CD4-positive, alpha-beta T cell (primary cell): Measurements from ENCODE around the gene MEGF9. TPM values are rescaled to one million over a fixed set of nuclear protein-coding genes. Genes with fewer than 3 reads are reported as not detected.

Experiments used
- ATAC-seq: fragments of 200-7000 bp; cut with Tn5 transposase; one replicate; pipeline ENCODE4 v1.10.0; 2022; ENCODE audit warnings: mild to moderate bottlenecking; ENCODE audit not compliant: poor library complexity
- CTCF ChIA-PET: fragments of 350-600 bp; sonication (Branson Sonifier 250); formaldehyde crosslinking; loops from one replicate; lab custom pipeline; 2021; ENCODE audit warnings: antibody characterized with exemption, inconsistent platforms; lab: Charles Lee
- POLR2A ChIA-PET: fragments of 350-600 bp; sonication (Branson Sonifier 250); formaldehyde crosslinking; loops from one replicate; lab custom pipeline; 2021; ENCODE audit warnings: antibody characterized with exemption, inconsistent platforms; lab: Charles Lee
- DNase-seq, 14 experiments: peaks; one replicate each; pipeline ENCODE4 v3.0.0-alpha.2; 2013 to 2020; ENCODE audit warnings: mixed read lengths in 2 of 14
- H3K27ac ChIP-seq, 2 donors: one replicate each; pipeline versions ENCODE4 v1.5.1 to v1.7.0; 2013; ENCODE audit warnings: low read length in 2 of 2, low read depth in 1 of 2, mild to moderate bottlenecking in 1 of 2
- H3K27me3 ChIP-seq, 2 experiments: 1 replicate in 1 of 2; 2 replicates in 1 of 2; pipeline versions ENCODE4 v1.6.1 to v1.7.0; 2013; ENCODE audit warnings: low read length in 2 of 2, control low read depth in 1 of 2, mild to moderate bottlenecking in 1 of 2, moderate library complexity in 1 of 2; ENCODE audit not compliant: insufficient read depth in 2 of 2, control insufficient read depth in 1 of 2
- H3K36me3 ChIP-seq: one replicate; pipeline ENCODE4 v1.6.1; 2013; ENCODE audit warnings: low read length, control low read depth; ENCODE audit not compliant: insufficient read depth
- H3K4me1 ChIP-seq: one replicate; pipeline ENCODE4 v1.6.1; 2013; ENCODE audit warnings: low read length, control low read depth; ENCODE audit not compliant: insufficient read depth
- H3K4me3 ChIP-seq: one replicate; pipeline ENCODE4 v1.5.1; 2013; ENCODE audit warnings: mild to moderate bottlenecking, low read length, moderate library complexity
- H3K9me3 ChIP-seq, 2 experiments: 1 replicate in 1 of 2; 2 replicates in 1 of 2; pipeline versions ENCODE4 v1.6.1 to v1.7.0; 2013; ENCODE audit warnings: low read length in 2 of 2, mild to moderate bottlenecking in 2 of 2, control low read depth in 1 of 2, moderate library complexity in 1 of 2; ENCODE audit not compliant: control insufficient read depth in 1 of 2, insufficient read depth in 1 of 2
- H3K27ac Mint-ChIP-seq: one replicate; pipeline ENCODE4 v1.8.0; 2020; ENCODE audit warnings: mixed read lengths
- H3K27me3 Mint-ChIP-seq: one replicate; pipeline ENCODE4 v1.8.0; 2021; ENCODE audit warnings: mixed read lengths
- H3K36me3 Mint-ChIP-seq: one replicate; pipeline ENCODE4 v1.8.0; 2021; ENCODE audit warnings: low read depth, mixed read lengths
- H3K4me1 Mint-ChIP-seq: one replicate; pipeline ENCODE4 v1.8.0; 2021; ENCODE audit warnings: low read depth, mixed read lengths
- H3K4me3 Mint-ChIP-seq: one replicate; pipeline ENCODE4 v1.8.0; 2020; ENCODE audit warnings: mild to moderate bottlenecking, mixed read lengths
- H3K9me3 Mint-ChIP-seq: one replicate; pipeline ENCODE4 v1.8.0; 2020; ENCODE audit warnings: mixed read lengths
- CTCF ChIP-seq: fragments of 200-600 bp; IDR thresholded peaks from one replicate; pipeline ENCODE4 v1.8.0; 2022; ENCODE audit warnings: antibody characterized with exemption, mild to moderate bottlenecking
- intact Hi-C, 2 experiments: fragments of 100-400 bp; cut with DNase I in 1 of 2; cut with micrococcal nuclease in 1 of 2; formaldehyde crosslinking; loops; one replicate each; pipeline versions ENCODE4 v1.15.1 to v1.9.0; 2023 to 2025; cut with DNase I, micrococcal nuclease
- total RNA-seq, 174 experiments: library from RNA in 2 of 174; stranded (reverse) in 2 of 174; gene quantifications; one replicate each; pipeline ENCODE4 v1.2.3 and lab custom pipeline; 2021 to 2026

MEGF9 gene
- total RNA-seq, 2 experiments from 2014 or later, result 4.0 to 4.5 TPM

DNA sequence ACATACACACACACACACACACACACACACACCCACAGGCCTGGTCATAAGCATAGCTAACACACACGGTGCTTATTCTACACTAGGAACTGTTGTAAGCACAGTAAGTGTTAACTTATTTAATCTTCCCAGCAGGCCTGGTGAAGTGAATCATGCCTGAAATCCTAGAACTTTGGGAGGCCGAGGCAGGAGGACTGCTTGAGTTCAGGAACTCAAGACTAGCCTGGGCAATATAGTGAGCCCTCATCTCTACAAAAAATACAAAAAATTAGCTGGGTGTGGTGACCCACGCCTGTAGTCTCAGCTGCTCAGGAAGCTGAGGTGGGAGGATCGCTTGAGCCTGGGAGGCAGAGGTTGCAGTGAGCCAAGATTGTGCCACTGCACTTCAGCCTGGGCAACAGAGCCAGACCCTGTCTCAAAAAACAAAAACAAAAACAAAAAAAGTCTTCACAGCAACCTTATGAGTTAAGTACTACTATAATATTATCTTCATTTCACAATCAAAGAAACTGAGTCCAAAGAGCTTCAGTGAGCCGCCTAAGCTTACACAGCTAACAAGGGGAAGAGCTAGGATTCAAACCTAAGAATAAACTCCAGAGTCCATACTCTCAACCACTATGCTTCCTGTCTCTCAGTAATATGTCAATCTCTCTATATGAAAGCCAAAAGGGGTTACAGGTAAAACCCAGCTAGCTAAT, 2.3 kb downstream of the MEGF9 start:
- Mint-ChIP-seq H3K27ac (peak overlapping the region; percentile 79), H3K36me3 (no peaks in the 10 kb centered on the region), H3K27me3 (no peaks in the 10 kb centered on the region), H3K4me3 (peak overlapping the region; percentile 90), H3K9me3 (no peaks in the 10 kb centered on the region), H3K4me1 (peaks cover 45% of the 10 kb centered on the region)
- DNase-seq (peak in 4 of 14 experiments; percentile 9 to 42 (median 26)), ATAC-seq (no peak)
- Histone ChIP-seq H3K27me3 (no peaks in the 10 kb centered on the region), H3K27ac (peak overlapping the region in 1 of 2 donors; percentile 18), H3K36me3 (no peaks in the 10 kb centered on the region), H3K4me3 (peak overlapping the region; percentile 82), H3K9me3 (no peaks in the 10 kb centered on the region), H3K4me1 (peaks cover 40% of the 10 kb centered on the region)
- intact Hi-C loops, result loop anchor here in 1 of 2 experiments (5.0 to 10.0 kb wide), 3 partner anchors 80 to 490 kb away; partner anchors contain the start of genes FBXW2, PSMD5 and RAB14
- CTCF ChIA-PET, result no interaction called here
- TF ChIP-seq CTCF, result no peak
- POLR2A ChIA-PET, result interaction anchor here (0.9 to 1.5 kb wide), 5 partner anchors 8 to 359 kb away, joined by 3 to 5 read pairs (median 4); partner anchors contain the start of gene FBXW2

DNA sequence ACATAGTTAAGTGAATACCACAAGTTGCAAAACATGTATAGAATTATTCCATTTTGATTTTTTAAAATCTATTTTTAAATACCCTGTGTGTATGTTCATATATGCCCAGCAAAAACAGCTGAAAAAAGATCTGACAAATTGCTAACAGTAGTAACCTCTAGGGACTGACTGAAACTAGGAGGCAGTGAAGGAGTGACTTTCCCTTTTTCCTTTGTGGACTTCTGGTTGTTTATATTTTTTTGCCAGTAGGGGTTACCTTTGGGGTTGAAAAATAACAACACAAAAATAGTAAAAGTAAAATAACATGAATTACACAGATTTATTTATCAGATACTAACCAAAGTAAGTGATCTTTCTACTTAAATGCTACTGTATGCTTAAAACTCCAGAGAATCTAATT, 2.9 kb downstream of the MEGF9 start:
- no peaks in the 10 kb centered on the region for H3K9me3 Mint-ChIP-seq
- no peaks in the 10 kb centered on the region for H3K36me3 Mint-ChIP-seq
- H3K4me3 ChIP-seq, result peak overlapping the region; percentile 82
- DNase-seq (peak in 1 of 14 experiments; percentile 6), ATAC-seq (no peak)
- CTCF ChIA-PET, result no interaction called here
- peaks cover 45% of the 10 kb centered on the region for H3K4me1 Mint-ChIP-seq
- H3K4me3 Mint-ChIP-seq, result peak overlapping the region; percentile 90
- H3K4me1 ChIP-seq, result peaks cover 40% of the 10 kb centered on the region
- peak overlapping the region in 1 of 2 donors; percentile 69 for H3K27ac ChIP-seq
- intact Hi-C loops, result loop anchor here in 1 of 2 experiments (5.0 to 10.0 kb wide), 3 partner anchors 81 to 491 kb away; partner anchors contain the start of genes FBXW2, PSMD5 and RAB14
- H3K27ac Mint-ChIP-seq, result peak overlapping the region; percentile 79
- POLR2A ChIA-PET, result interaction anchor here (0.6 to 1.5 kb wide), 4 partner anchors 82 to 431 kb away, joined by 3 to 5 read pairs (median 4); partner anchors contain the start of gene FBXW2
- no peaks in the 10 kb centered on the region for H3K36me3 ChIP-seq
- H3K27me3 Mint-ChIP-seq, result no peaks in the 10 kb centered on the region
- no peak for TF ChIP-seq CTCF
- no peaks in the 10 kb centered on the region for H3K27me3 ChIP-seq
- no peaks in the 10 kb centered on the region for H3K9me3 ChIP-seq

GRCh38 chr9:120710110-120710981, 3.9 kb downstream of the MEGF9 start:
- peaks cover 45% of the 10 kb centered on the region for H3K4me1 Mint-ChIP-seq
- ChIA-PET CTCF (interaction anchor here (0.7 kb wide), 1 partner anchor 13 kb away, joined by 3 read pairs; no protein-coding TSS in a partner anchor), POLR2A (interaction anchor here (0.6 kb wide), 1 partner anchor 21 kb away, joined by 4 read pairs; no protein-coding TSS in a partner anchor)
- Histone ChIP-seq H3K27me3 (no peaks in the 10 kb centered on the region), H3K4me1 (peaks cover 38% of the 10 kb centered on the region), H3K4me3 (peak overlapping the region; percentile 38), H3K36me3 (no peaks in the 10 kb centered on the region), H3K9me3 (no peaks in the 10 kb centered on the region), H3K27ac (peak overlapping the region; percentile 47 to 69)
- TF ChIP-seq CTCF, result no peak
- H3K9me3 Mint-ChIP-seq, result no peaks in the 10 kb centered on the region
- H3K36me3 Mint-ChIP-seq, result no peaks in the 10 kb centered on the region
- DNase-seq, result peak in 11 of 14 experiments; percentile 3 to 82 (median 20)
- H3K27ac Mint-ChIP-seq, result peak overlapping the region; percentile 79
- intact Hi-C loops, result loop anchor here in 1 of 2 experiments (5.0 to 10.0 kb wide), 3 partner anchors 82 to 492 kb away; partner anchors contain the start of genes FBXW2, PSMD5 and RAB14
- ATAC-seq, result no peak
- H3K27me3 Mint-ChIP-seq, result no peaks in the 10 kb centered on the region
- peak overlapping the region; percentile 90 for H3K4me3 Mint-ChIP-seq
